Colonic mucosa (tissue), 4 donors: ENCODE measurements around the gene MACROH2A1. TPM values are rescaled to one million over a fixed set of nuclear protein-coding genes. Genes with fewer than 3 reads are reported as not detected.

Experiments
- DNase-seq: peaks from one replicate; pipeline ENCODE4 v3.0.0-alpha.2; 2020
- H3K27ac ChIP-seq: fragments of 200-600 bp; one replicate; pipeline ENCODE4 v1.8.0; 2021
- H3K27me3 ChIP-seq: fragments of 200-600 bp; one replicate; pipeline ENCODE4 v1.8.0; 2021
- H3K36me3 ChIP-seq: fragments of 200-600 bp; one replicate; pipeline ENCODE4 v1.8.0; 2021
- H3K4me1 ChIP-seq: fragments of 200-600 bp; one replicate; pipeline ENCODE4 v1.8.0; 2021; ENCODE audit warnings: mild to moderate bottlenecking
- H3K4me3 ChIP-seq: fragments of 200-600 bp; one replicate; pipeline ENCODE4 v1.8.0; 2021
- H3K9ac ChIP-seq, 2 donors: one replicate each; pipeline ENCODE4 v1.7.0; 2013; ENCODE audit warnings: control low read depth in 2 of 2, low read depth in 2 of 2, low read length in 2 of 2
- H3K9me3 ChIP-seq: fragments of 200-600 bp; one replicate; pipeline ENCODE4 v1.8.0; 2021
- CTCF ChIP-seq: fragments of 200-600 bp; IDR thresholded peaks from one replicate; pipeline ENCODE4 v1.8.0; 2022; ENCODE audit warnings: antibody characterized with exemption, mild to moderate bottlenecking
- intact Hi-C: fragments of 100-400 bp; cut with DNase I; formaldehyde crosslinking; loops from one replicate; pipeline ENCODE4 v1.14.1; 2022
- total RNA-seq, 2 donors: library from RNA; stranded (reverse); fragmentation: NEBNext Ultra II Directional in 1 of 2; extraction: Animal tissue kit (Norgen Biotek cat#: 25700) in 1 of 2; gene quantifications; one replicate each; pipeline ENCODE4 v1.2.1, GENCODE V29; 2021
- donor health status: healthy.
- donor health status: DM: no; HTN: no; CAD: no.
- donor health status: DM: no; HTN: no; CAD: no.

MACROH2A1 gene
- total RNA-seq, 2 donors from 2014 or later, result 191 to 323 TPM

GRCh38 chr5:135394095-135394494, 4.9 kb downstream of the MACROH2A1 start:
- no peak for DNase-seq
- H3K27ac ChIP-seq, result no peak overlapping the region
- H3K4me3 ChIP-seq, result no peak overlapping the region
- intact Hi-C loops, result no loop called here
- no peak for TF ChIP-seq CTCF
- H3K9me3 ChIP-seq, result no peaks in the 10 kb centered on the region
- H3K4me1 ChIP-seq, result peaks cover 19% of the 10 kb centered on the region
- no peak overlapping the region for H3K9ac ChIP-seq
- no peaks in the 10 kb centered on the region for H3K27me3 ChIP-seq
- H3K36me3 ChIP-seq, result no peaks in the 10 kb centered on the region

- no peak for DNase-seq
- no peak overlapping the region for H3K27ac ChIP-seq
- intact Hi-C loops, result no loop called here
- no peak overlapping the region for H3K4me3 ChIP-seq
- H3K36me3 ChIP-seq, result no peaks in the 10 kb centered on the region
- H3K27me3 ChIP-seq, result no peaks in the 10 kb centered on the region
- H3K4me1 ChIP-seq, result peaks cover 19% of the 10 kb centered on the region
- TF ChIP-seq CTCF, result no peak
- no peaks in the 10 kb centered on the region for H3K9me3 ChIP-seq
- H3K9ac ChIP-seq, result no peak overlapping the region
Measured at GRCh38 chr5:135393691-135394090, 5.3 kb downstream of the MACROH2A1 start.

- Histone ChIP-seq H3K9me3 (no peaks in the 10 kb centered on the region), H3K27ac (no peak overlapping the region), H3K9ac (no peak overlapping the region), H3K27me3 (no peaks in the 10 kb centered on the region), H3K4me1 (peaks cover 19% of the 10 kb centered on the region), H3K4me3 (no peak overlapping the region), H3K36me3 (no peaks in the 10 kb centered on the region)
- TF ChIP-seq CTCF, result no peak
- intact Hi-C loops, result no loop called here
- no peak for DNase-seq
Measured at GRCh38 chr5:135393229-135393628, 5.8 kb downstream of the MACROH2A1 start.

- Histone ChIP-seq H3K27me3 (no peaks in the 10 kb centered on the region), H3K4me1 (peaks cover 14% of the 10 kb centered on the region), H3K27ac (no peak overlapping the region), H3K9ac (no peak overlapping the region), H3K36me3 (no peaks in the 10 kb centered on the region), H3K9me3 (no peaks in the 10 kb centered on the region), H3K4me3 (no peak overlapping the region)
- intact Hi-C loops, result no loop called here
- no peak for DNase-seq
- no peak for TF ChIP-seq CTCF
Measured at GRCh38 chr5:135392256-135392655, 6.8 kb downstream of the MACROH2A1 start.

GRCh38 chr5:135391869-135392255, 7.2 kb downstream of the MACROH2A1 start:
- no peak overlapping the region for H3K27ac ChIP-seq

More at GRCh38 chr5:135391869-135392255, 7.2 kb downstream of the MACROH2A1 start:
- H3K4me1 ChIP-seq, result peaks cover 14% of the 10 kb centered on the region
- H3K4me3 ChIP-seq, result no peak overlapping the region
- no peak overlapping the region for H3K9ac ChIP-seq
- intact Hi-C loops, result no loop called here
- no peak for DNase-seq
- no peaks in the 10 kb centered on the region for H3K9me3 ChIP-seq
- no peaks in the 10 kb centered on the region for H3K27me3 ChIP-seq
- no peak for TF ChIP-seq CTCF
- H3K36me3 ChIP-seq, result no peaks in the 10 kb centered on the region
